ENCODE results near the gene NUB1.

NUB1 gene

GRCh38 chr7:151405588-151405987, 64.0 kb downstream of the NUB1 start:
- DNase-seq (ENCODE audit: low spot score): no peak

GRCh38 chr7:151406051-151406875, 64.7 kb downstream of the NUB1 start:
- DNase-seq (ENCODE audit: low spot score): no peak

GRCh38 chr7:151406886-151407583, 65.4 kb downstream of the NUB1 start:
- DNase-seq (ENCODE audit: low spot score): no peak

GRCh38 chr7:151408498-151408838, 66.9 kb downstream of the NUB1 start:
- DNase-seq (ENCODE audit: low spot score): no peak

GRCh38 chr7:151408839-151409666, 67.4 kb downstream of the NUB1 start:
- DNase-seq (ENCODE audit: low spot score): no peak

GRCh38 chr7:151409667-151410404, 68.2 kb downstream of the NUB1 start, which contains the start of gene WDR86:
WDR86 (minus strand) TSS chr7:151410038; CDS start chr7:151409589, 449 bp downstream.
- DNase-seq (ENCODE audit: low spot score): no peak

GRCh38 chr7:151410405-151411390, 69.1 kb downstream of the NUB1 start:
- no peak for DNase-seq (ENCODE audit: low spot score)

GRCh38 chr7:151411551-151411950, 69.9 kb downstream of the NUB1 start:
- DNase-seq (ENCODE audit: low spot score): no peak

GRCh38 chr7:151412318-151412717, 70.7 kb downstream of the NUB1 start:
- no peak for DNase-seq (ENCODE audit: low spot score)

GRCh38 chr7:151413241-151413640, 71.6 kb downstream of the NUB1 start:
- no peak for DNase-seq (ENCODE audit: low spot score)

- no peak for DNase-seq (ENCODE audit: low spot score)
Measured at GRCh38 chr7:151415375-151416105, 73.9 kb downstream of the NUB1 start.

GRCh38 chr7:151416112-151416940, 74.7 kb downstream of the NUB1 start:
- DNase-seq (ENCODE audit: low spot score): no peak

GRCh38 chr7:151416941-151417315, 75.3 kb downstream of the NUB1 start:
- no peak for DNase-seq (ENCODE audit: low spot score)

GRCh38 chr7:151420144-151420543, 78.5 kb downstream of the NUB1 start:
- DNase-seq (ENCODE audit: low spot score): no peak

GRCh38 chr7:151422212-151422611, 80.6 kb downstream of the NUB1 start:
- DNase-seq (ENCODE audit: low spot score): no peak

GRCh38 chr7:151423226-151423625, 81.6 kb downstream of the NUB1 start:
- DNase-seq (ENCODE audit: low spot score): no peak

- DNase-seq (ENCODE audit: low spot score): no peak
Measured at GRCh38 chr7:151423936-151424335, 82.3 kb downstream of the NUB1 start.

GRCh38 chr7:151424799-151425198, 83.2 kb downstream of the NUB1 start:
- DNase-seq (ENCODE audit: low spot score): no peak

All from activated CD4-positive, alpha-beta T cell treated with anti-CD3 and anti-CD28 coated beads, Interleukin-2, Interleukin-4, amounts not matched to agents 100 ng/mL and 50 ng/mL, durations not matched to agents 16 hours and 8 hours (primary cell).